ENCODE data around the gene CANT1. TPM values are rescaled to one million over a fixed set of nuclear protein-coding genes. Genes with fewer than 3 reads are reported as not detected.

CANT1 gene
- 97.1 TPM for total RNA-seq (2021; ENCODE audit: unreplicated experiment)
- 85.2 and 106 TPM in 2 replicates for polyA plus RNA-seq (2012)
- Bru-seq, nascent RNA, result percentile 74 among the genes with signal in this experiment
- BruChase-seq, experiment 1, labeled RNA remaining after a 6-hour chase, result percentile 86 among the genes with signal in this experiment
- BruChase-seq, experiment 2, labeled RNA remaining after a 2-hour chase, result percentile 91 among the genes with signal in this experiment
- long read RNA-seq, transcript CANT1-202 (5 exons, 3,252 nt), result major isoform, 15 of 97 reads
- long read RNA-seq, transcript CANT1-201 (4 exons, 3,534 nt), result minor isoform, 12 of 97 reads
- long read RNA-seq, partial matches to known transcripts, result 21 of 97 reads
- long read RNA-seq, other reads (novel, unspliced or antisense), result 48 of 97 reads

DNA sequence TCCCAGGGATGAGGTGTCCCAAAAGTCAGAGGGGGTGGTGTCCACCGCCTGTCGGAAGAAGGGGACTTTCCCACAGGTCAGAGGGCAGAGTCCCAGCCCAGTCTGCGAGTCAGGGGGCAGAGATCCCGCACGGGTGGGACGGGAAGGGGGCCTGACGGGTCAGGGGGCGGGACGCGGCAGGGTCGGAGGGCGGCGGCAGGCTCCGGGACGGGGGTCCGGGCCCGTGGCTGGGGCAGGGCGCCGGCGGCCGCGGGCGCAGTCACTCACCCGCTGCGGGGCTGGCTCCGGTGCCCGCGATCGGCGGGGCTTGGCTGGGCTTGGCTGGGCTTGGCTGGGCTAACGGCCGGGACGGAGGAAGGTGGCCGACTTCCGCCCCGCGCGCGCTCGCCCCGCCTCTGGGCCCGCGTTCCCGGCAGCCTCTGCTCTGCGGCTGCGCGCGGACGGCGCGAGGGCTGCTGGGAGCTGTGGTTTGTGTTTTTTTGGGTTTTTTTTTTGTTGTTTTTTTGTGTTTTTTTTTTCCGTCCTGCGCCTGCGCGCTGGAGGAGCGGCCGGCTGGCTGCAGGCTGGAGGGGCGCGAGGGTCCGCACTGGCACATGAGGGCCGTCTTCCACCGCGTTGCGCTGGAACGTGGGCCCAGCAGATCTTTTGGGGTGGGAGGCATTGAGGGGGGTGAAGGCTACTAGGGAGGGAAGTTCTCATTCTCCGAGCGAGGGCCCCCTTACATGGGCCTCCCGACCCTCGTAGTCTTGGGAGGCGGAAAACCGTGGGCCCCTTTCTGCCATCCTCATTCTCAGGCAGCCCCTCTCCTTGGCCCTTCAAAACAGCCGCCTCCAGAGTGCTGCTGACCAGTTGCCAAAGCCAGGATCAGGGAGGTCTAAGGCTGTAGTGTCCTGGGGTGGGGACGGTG, at the start of gene CANT1:
TSS of gene CANT1 (minus strand) at position 368 of the 907 bp plus-strand sequence. CDS start 12,142 bp downstream, outside the sequence.
- Histone ChIP-seq H3K9me2 (ENCODE audit: insufficient read depth) (no peaks in the 10 kb centered on the region), H3K27ac (ENCODE audit: low read depth, low read length) (peak within 1 kb of the TSS; percentile 77), H3K4me1 (ENCODE audit: control insufficient read depth in 1 of 2, insufficient read depth in 2 of 2, low read length in 2 of 2) (peaks cover 19 to 59% of the 10 kb centered on the region in 2 experiments), H3K36me3 (ENCODE audit: control insufficient read depth in 1 of 2, insufficient read depth in 2 of 2, low read length in 2 of 2) (peaks cover 0 to 7% of the 10 kb centered on the region in 2 experiments; a peak in 1 of 4 replicates), H2AFZ (ENCODE audit: low read depth, low read length, poor library complexity, severe bottlenecking) (peak within 1 kb of the TSS; percentile 29), H3K4me3 (replicated peaks in 1 of 2; ENCODE audit: low read depth in 1 of 2, low read length in 2 of 2) (peak within 1 kb of the TSS; percentile 82 to 99), H3K4me2 (ENCODE audit: low read length) (peak within 1 kb of the TSS; percentile 92), H3K9ac (ENCODE audit: low read length) (peak within 1 kb of the TSS; percentile 83), H3K79me2 (ENCODE audit: insufficient read depth, low read length) (peaks cover 49% of the 10 kb centered on the region), H4K20me1 (ENCODE audit: insufficient read depth) (no peaks in the 10 kb centered on the region), H3K9me3 (ENCODE audit: control insufficient read depth in 1 of 2, insufficient read depth in 1 of 2, low read depth in 1 of 2, low read length in 2 of 2) (peaks cover 0 to 17% of the 10 kb centered on the region in 2 experiments; a peak in 1 of 4 replicates), H3K27me3 (ENCODE audit: insufficient read depth, low read length) (no peaks in the 10 kb centered on the region)
- intact Hi-C loops (cut with micrococcal nuclease), result no loop called here
- TF ChIP-seq YY1 (IDR thresholded peaks at IDR 0.05; ENCODE audit: extremely low read depth, insufficient replicate concordance, low read depth, low read length) (peak; percentile 76), EGR1 (IDR thresholded peaks at IDR 0.05; ENCODE audit: low read depth) (no peak), ZFX (IDR thresholded peaks at IDR 0.05) (peak; percentile 69; the same call in 1 of the 2 replicates), POLR2AphosphoS5 (IDR thresholded peaks at IDR 0.05; ENCODE audit: low read depth, low read length) (peak; percentile 96)
- ChIA-PET CTCF (interaction anchor here (0.6 to 1.0 kb wide), 5 partner anchors 9 to 19 kb away, joined by 3 to 5 read pairs (median 4); no protein-coding TSS in a partner anchor), RAD21 (ENCODE audit: low non-redundant PET in 1 of 2, low total read pairs in 2 of 2, uncharacterized antibody in 2 of 2, unreplicated experiment in 2 of 2) (no interaction called here), POLR2A (interaction anchor here (1.0 kb wide), 2 partner anchors 9 to 17 kb away, joined by 6 to 7 read pairs; no protein-coding TSS in a partner anchor)
- BruUV-seq (replicated peaks), result no TSS peak
- DNase-seq (ENCODE audit: low read depth, low spot score) (peak; percentile 56), ATAC-seq (peak; percentile 97)

DNA sequence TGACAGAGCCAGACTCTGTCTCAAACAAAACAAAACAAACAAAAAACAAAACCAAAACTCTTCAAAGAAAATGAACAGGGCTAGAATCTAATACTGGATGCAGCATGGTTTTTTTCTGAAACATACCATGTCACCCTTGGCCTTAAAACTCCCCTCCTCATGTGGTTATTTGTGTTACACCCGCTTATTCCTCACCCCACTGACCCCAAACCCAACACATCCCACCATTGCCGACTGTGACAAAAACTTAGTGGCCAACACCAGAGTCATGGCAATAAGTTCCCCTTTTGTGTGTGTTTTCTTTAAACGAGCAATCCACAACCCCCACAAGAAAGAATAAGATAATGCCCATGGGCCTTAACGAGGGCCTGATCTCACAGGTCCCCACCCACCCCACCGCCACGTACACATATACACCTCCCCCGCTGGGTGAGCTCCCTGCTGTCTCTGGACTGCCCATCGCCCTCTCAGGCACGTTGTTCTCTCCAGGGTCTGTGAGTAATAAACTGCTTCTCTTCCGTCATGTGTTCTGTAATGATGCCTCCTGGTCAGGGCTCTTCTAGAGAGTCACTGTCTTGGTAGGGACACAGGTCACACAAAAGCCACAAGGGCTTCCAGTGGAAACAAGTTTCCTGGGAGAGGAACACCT, 48.3 kb upstream of the CANT1 start:
- H4K20me1 ChIP-seq (ENCODE audit: insufficient read depth), result no peaks in the 10 kb centered on the region
- H3K9me3 ChIP-seq (ENCODE audit: control insufficient read depth in 1 of 2, insufficient read depth in 1 of 2, low read depth in 1 of 2, low read length in 2 of 2), result 0 out of 4 replicates have a peak, but pooled peaks cover 0 to 3% of the 10 kb centered on the region in 2 experiments
- no peaks in the 10 kb centered on the region for H3K79me2 ChIP-seq (ENCODE audit: insufficient read depth, low read length)
- ATAC-seq (no peak), DNase-seq (ENCODE audit: low read depth, low spot score) (no peak)
- POLR2A ChIA-PET, result no interaction called here
- H3K27ac ChIP-seq (ENCODE audit: low read depth, low read length), result no peak overlapping the region
- H3K9me2 ChIP-seq (ENCODE audit: insufficient read depth), result no peaks in the 10 kb centered on the region
- intact Hi-C loops (cut with micrococcal nuclease), result no loop called here
- H3K27me3 ChIP-seq (ENCODE audit: insufficient read depth, low read length), result no peaks in the 10 kb centered on the region
- CTCF ChIA-PET, result no interaction called here
- no peak overlapping the region for H2AFZ ChIP-seq (ENCODE audit: low read depth, low read length, poor library complexity, severe bottlenecking)
- RAD21 ChIA-PET (ENCODE audit: low non-redundant PET in 1 of 2, low total read pairs in 2 of 2, uncharacterized antibody in 2 of 2, unreplicated experiment in 2 of 2), result no interaction called here
- no peak overlapping the region for H3K4me3 ChIP-seq (replicated peaks in 1 of 2; ENCODE audit: low read depth in 1 of 2, low read length in 2 of 2)
- H3K4me2 ChIP-seq (ENCODE audit: low read length), result no peak overlapping the region
- no TSS peak for BruUV-seq (replicated peaks)
- H3K4me1 ChIP-seq (ENCODE audit: control insufficient read depth in 1 of 2, insufficient read depth in 2 of 2, low read length in 2 of 2), result no peaks in the 10 kb centered on the region
- no peaks in the 10 kb centered on the region for H3K36me3 ChIP-seq (ENCODE audit: control insufficient read depth in 1 of 2, insufficient read depth in 2 of 2, low read length in 2 of 2)
- no peak overlapping the region for H3K9ac ChIP-seq (ENCODE audit: low read length)
- no peak for TF ChIP-seq MAX (IDR thresholded peaks at IDR 0.05)
- TF ChIP-seq TCF7L2 (IDR thresholded peaks at IDR 0.05; ENCODE audit: borderline replicate concordance, extremely low read depth, insufficient read depth, insufficient read length), result no peak
- no peak for TF ChIP-seq EGR1 (IDR thresholded peaks at IDR 0.05; ENCODE audit: low read depth)
- no peak for TF ChIP-seq CEBPB (IDR thresholded peaks at IDR 0.05; ENCODE audit: low read depth)
- TF ChIP-seq, protein P1, sequence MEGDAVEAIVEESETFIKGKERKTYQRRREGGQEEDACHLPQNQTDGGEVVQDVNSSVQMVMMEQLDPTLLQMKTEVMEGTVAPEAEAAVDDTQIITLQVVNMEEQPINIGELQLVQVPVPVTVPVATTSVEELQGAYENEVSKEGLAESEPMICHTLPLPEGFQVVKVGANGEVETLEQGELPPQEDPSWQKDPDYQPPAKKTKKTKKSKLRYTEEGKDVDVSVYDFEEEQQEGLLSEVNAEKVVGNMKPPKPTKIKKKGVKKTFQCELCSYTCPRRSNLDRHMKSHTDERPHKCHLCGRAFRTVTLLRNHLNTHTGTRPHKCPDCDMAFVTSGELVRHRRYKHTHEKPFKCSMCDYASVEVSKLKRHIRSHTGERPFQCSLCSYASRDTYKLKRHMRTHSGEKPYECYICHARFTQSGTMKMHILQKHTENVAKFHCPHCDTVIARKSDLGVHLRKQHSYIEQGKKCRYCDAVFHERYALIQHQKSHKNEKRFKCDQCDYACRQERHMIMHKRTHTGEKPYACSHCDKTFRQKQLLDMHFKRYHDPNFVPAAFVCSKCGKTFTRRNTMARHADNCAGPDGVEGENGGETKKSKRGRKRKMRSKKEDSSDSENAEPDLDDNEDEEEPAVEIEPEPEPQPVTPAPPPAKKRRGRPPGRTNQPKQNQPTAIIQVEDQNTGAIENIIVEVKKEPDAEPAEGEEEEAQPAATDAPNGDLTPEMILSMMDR (IDR thresholded peaks at IDR 0.05 in 2 of 3, conservative IDR thresholded peaks at IDR 0.05 in 1 of 3; ENCODE audit: borderline replicate concordance in 1 of 3, insufficient read depth in 1 of 3, low read depth in 2 of 3, low read length in 2 of 3), result no peak
- no peak for TF ChIP-seq ZNF274 (IDR thresholded peaks at IDR 0.05; ENCODE audit: low read depth, low read length)
- TF ChIP-seq, protein P2, sequence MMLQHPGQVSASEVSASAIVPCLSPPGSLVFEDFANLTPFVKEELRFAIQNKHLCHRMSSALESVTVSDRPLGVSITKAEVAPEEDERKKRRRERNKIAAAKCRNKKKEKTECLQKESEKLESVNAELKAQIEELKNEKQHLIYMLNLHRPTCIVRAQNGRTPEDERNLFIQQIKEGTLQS (IDR thresholded peaks at IDR 0.05), result no peak
- TF ChIP-seq YY1 (IDR thresholded peaks at IDR 0.05; ENCODE audit: extremely low read depth, insufficient replicate concordance, low read depth, low read length), result no peak

Data from HCT116 (cell line).